ENCODE measurements around the gene IRF7.

Gene IRF7

DNA sequence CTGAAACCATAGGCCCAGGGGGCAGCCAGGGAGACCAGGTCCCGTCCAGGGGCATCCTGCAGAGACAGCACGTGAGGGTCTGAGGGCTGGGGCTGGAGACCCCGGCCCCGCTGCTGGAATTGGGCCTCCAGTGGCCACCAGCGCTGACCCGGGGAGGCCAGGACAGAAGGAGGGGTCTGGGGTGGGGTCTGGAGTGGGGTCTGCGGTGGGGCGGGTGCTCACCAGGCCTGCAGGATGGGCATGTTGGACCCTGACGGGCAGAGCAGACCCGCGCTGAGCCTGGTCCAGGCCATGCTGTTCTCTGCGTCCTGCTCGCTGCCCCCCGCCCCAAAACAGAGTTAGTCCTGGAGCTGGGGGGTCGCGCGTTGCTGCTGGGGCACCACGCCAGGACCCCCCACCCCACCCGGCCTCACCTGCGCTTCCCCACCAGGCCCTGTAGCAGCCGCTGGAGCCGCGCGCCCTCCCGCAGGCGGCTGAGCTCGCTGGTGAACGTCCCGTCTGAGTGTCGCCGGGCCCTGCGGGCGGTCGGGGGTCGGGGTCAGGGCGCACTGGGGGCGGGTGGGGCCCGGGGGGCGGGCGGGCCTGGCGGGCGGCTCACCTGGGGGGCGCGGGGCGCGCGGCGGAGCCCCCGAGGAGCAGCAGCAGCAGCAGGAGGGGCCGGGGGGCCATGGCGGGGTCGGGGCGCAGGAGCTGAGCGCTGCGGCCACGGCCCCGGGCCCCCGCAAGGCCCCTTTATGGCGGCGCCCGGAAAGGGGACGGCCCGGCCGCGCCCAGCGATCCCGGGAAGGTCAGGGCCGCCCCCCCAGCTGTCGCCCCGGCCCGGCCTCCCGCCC lies 10.9 kb upstream of the IRF7 start, which contains the start of gene SCT:
SCT (minus strand) TSS at position 707 of the 833 bp plus-strand sequence; CDS start at position 669, 38 bp downstream.
- no peak for DNase-seq (ENCODE audit: low read depth)
- TF ChIP-seq CTCF (IDR thresholded peaks at IDR 0.05; ENCODE audit: low read depth, low read length, missing control alignments) = no peak
- in situ Hi-C loops (cut with HindIII; ENCODE audit: low sequenced_read_pairs) = no loop called here
- no peak within 1 kb of the TSS for H3K4me3 ChIP-seq (ENCODE audit: low read depth, low read length)

- H3K4me3 ChIP-seq (ENCODE audit: low read depth, low read length) = no peak overlapping the region
- in situ Hi-C loops (cut with HindIII; ENCODE audit: low sequenced_read_pairs) = no loop called here
- no peak for DNase-seq (ENCODE audit: low read depth)
- no peak for TF ChIP-seq CTCF (IDR thresholded peaks at IDR 0.05; ENCODE audit: low read depth, low read length, missing control alignments)
Measured at GRCh38 chr11:625636-626268, 10.0 kb upstream of the IRF7 start.

GRCh38 chr11:624705-625635 lies 9.2 kb upstream of the IRF7 start, which contains the start of gene CDHR5:
CDHR5 (minus strand) TSS chr11:624955; CDS start chr11:624902, 53 bp downstream.
- no peak within 1 kb of the TSS for H3K4me3 ChIP-seq (ENCODE audit: low read depth, low read length)
- TF ChIP-seq CTCF (IDR thresholded peaks at IDR 0.05; ENCODE audit: low read depth, low read length, missing control alignments) = no peak
- in situ Hi-C loops (cut with HindIII; ENCODE audit: low sequenced_read_pairs) = no loop called here
- DNase-seq (ENCODE audit: low read depth) = no peak

DNA sequence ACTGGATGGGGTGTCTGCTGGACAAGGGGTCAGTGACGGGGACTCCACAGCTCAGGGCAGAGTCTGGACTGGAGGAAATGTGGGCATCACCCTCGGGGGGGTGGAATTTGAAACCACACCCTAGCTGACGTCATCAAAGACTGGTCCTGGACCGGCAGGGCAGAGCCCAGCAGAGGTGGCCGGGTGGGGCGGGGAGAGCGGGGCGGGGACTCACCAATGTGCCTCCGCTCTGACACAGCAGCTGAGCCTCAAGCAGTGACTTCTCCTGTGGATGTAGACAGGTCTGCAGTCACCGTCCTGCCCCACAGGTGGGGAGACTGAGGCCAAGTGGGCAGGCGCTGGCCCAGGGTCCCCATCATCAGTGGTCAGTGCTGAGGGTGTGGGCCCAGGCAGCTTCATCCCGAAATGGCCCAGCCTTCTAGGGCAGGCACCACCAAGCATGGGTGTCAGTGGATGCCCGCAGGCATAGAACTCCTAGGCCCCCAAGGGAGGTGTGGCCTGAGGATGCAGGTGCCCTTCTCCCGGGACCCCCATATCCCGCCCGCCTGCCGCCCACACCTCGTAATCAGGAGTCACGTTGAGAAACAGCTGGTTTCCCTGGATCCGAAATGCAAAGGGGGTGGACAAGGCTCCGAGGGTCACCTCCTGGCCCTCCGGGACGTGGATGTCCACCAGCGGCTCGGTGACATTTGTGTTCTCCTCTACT lies 8.4 kb upstream of the IRF7 start:
- TF ChIP-seq CTCF (IDR thresholded peaks at IDR 0.05; ENCODE audit: low read depth, low read length, missing control alignments) = no peak
- H3K4me3 ChIP-seq (ENCODE audit: low read depth, low read length) = no peak overlapping the region
- no peak for DNase-seq (ENCODE audit: low read depth)
- in situ Hi-C loops (cut with HindIII; ENCODE audit: low sequenced_read_pairs) = no loop called here

- in situ Hi-C loops (cut with HindIII; ENCODE audit: low sequenced_read_pairs) = no loop called here
Measured at GRCh38 chr11:623349-623869, 7.7 kb upstream of the IRF7 start.

More at GRCh38 chr11:623349-623869, 7.7 kb upstream of the IRF7 start:
- no peak overlapping the region for H3K4me3 ChIP-seq (ENCODE audit: low read depth, low read length)
- no peak for DNase-seq (ENCODE audit: low read depth)
- TF ChIP-seq CTCF (IDR thresholded peaks at IDR 0.05; ENCODE audit: low read depth, low read length, missing control alignments) = no peak
